ENCODE measurements around the gene TMOD3.

DNA sequence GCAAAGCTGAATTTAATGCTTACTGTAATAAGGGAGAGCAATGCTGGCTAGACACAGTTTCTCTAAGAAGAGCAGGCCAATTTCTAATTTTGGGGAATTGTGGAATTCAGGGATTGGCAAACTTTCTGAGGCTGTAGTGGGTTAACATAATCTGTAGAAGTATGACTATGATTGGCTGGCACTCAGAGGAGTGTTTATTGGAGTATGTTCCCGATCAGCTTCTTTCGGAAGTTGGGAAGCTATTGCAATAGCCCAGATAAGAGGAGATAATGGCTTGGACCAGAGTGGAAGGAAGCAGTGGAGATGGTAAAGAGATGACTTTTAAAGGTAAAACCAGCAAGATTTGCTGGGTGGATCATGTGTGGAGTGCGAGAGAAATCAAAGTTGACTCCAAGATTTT, 19.4 kb downstream of the TMOD3 start:
- no peak for TF ChIP-seq SUZ12 (IDR thresholded peaks at IDR 0.05; ENCODE audit: extremely low read depth, insufficient read depth, insufficient read length)
- no peak for TF ChIP-seq ZNF274 (IDR thresholded peaks at IDR 0.05; ENCODE audit: low read depth, low read length)
- TF ChIP-seq YY1 (IDR thresholded peaks at IDR 0.05; ENCODE audit: insufficient read depth, insufficient read length), result no peak

All from NT2/D1 (cell line).